GM21529 (cell line): Measurements from ENCODE around the gene CGN.
"Not testable (repeated sequence)": the region's sequence is repeated elsewhere in the genome, so short reads cannot be mapped to it uniquely, and the experiment has no call there.

Experiments used
- ATAC-seq: cut with Tn5 transposase; IDR thresholded peaks from one replicate; pipeline ENCODE4 v1.9.1; 2021; ENCODE audit not compliant: unreplicated experiment

The CGN gene

DNA sequence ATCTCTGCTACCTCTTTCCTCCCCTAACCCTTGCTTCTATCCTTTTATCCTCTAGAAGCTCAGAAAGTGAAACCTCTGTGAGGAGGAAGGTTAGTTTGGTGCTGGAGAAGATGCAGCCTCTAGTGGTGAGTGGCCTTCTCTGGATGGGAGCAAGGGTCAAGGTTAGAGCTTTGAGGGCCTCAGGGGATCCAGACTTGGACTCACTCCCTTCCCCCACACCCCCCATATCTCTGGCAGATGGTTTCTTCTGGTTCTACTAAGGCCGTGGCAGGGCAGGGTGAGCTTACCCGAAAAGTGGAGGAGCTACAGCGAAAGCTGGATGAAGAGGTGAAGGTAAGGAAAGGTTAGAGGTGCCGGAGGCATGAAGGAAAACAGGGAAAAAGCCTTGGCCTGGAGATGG lies 9.2 kb downstream of the CGN start:
- no peak for ATAC-seq

DNA sequence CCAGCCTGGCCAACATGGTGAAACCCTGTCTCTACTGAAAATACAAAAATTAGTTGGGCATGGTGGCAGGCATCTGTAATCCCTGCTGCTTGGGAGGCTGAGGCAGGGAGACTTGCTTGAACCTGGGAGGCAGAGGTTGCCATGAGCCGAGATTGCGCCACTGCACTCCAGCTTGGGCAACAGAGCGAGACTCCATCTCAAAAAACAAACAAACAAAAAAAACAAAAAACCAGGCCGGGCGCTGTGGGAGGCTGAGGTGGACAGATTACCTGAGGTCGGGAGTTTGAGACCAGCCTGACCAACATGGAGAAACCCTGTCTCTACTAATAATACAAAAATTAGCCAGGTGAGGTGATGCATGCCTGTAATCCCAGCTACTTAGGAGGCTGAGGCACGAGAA lies 11.2 kb downstream of the CGN start:
- not testable (repeated sequence) for ATAC-seq

DNA sequence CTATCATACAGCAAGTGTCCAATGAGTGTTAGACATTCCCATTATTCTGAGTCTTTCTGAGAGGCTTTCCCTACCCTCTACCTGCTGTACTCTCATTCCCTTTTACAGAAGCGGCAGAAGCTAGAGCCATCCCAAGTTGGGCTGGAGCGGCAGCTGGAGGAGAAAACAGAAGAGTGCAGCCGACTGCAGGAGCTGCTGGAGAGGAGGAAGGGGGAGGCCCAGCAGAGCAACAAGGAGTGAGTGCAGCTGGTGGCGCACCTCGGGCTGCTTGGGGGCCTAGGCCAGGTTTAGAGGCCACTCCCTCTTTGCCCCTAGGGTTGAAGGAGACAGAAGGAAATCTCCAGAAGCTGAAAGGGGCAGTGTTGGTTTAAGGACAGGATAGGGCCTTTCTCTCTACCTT lies 12.1 kb downstream of the CGN start:
- ATAC-seq = no peak

DNA sequence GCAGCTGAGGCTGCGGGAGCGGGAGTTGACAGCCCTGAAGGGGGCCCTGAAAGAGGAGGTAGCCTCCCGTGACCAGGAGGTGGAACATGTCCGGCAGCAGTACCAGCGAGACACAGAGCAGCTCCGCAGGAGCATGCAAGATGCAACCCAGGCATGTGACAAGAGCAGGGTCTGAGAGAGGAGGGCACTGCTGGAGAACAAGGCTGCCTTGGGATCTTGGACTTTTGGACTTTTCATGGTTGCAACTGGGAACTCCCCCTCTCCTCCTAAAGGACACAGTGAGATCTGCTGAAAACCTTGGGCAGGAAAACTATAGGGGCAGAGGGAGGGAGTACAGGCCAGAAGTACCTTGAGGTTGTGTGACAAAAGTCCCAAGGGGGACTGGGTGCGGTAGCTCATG lies 13.5 kb downstream of the CGN start:
- ATAC-seq = no peak

DNA sequence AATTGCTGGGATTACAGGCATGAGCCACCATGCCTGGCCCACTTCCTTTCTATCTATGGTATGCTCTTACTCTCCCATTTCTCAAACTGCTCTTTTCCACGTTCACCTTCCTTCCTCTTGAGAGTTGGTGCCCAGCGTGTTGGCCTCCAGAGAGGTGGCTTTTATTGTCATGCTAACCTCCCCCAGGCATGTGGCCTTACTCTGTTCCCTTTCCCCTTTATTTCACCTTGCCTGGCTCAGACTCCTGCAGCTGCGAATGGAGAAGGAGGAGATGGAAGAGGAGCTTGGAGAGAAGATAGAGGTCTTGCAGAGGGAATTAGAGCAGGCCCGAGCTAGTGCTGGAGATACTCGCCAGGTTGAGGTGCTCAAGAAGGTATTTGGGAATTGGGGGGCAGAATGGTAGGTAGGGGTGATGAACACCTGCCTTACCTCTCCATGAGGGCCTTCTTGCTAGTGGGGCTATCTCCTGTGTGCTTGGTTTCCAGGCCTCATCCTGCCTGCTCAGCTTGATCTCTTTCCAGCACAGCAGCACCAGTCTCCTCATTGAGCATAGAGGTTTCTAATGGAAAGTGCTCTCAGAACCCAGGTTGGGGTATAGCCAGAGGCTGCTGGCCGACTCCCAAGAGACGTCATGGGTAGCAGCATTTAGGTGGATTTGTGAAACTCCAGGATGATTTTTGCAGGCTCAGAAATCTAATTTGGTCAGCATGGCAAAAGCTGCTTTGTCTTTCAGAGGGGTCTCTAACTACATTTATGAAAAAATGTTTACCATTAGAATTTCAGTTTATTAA lies 15.7 kb downstream of the CGN start:
- no peak for ATAC-seq

DNA sequence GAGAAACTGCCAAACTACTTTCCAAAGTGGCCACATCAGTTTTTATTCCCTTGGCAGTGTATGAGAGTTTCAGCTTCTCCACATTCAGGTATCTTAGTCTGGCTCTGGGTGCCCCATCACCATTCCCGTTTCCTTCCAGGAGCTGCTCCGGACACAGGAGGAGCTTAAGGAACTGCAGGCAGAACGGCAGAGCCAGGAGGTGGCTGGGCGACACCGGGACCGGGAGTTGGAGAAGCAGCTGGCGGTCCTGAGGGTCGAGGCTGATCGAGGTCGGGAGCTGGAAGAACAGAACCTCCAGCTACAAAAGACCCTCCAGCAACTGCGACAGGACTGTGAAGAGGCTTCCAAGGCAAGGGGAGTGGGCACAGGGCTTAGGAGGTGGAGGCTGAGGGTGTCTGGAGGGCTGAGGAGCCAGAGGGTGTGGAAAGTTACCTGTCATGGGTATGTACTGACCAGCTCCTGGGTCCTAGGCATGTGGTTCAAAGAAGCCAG lies 18.1 kb downstream of the CGN start:
- ATAC-seq = no peak

DNA sequence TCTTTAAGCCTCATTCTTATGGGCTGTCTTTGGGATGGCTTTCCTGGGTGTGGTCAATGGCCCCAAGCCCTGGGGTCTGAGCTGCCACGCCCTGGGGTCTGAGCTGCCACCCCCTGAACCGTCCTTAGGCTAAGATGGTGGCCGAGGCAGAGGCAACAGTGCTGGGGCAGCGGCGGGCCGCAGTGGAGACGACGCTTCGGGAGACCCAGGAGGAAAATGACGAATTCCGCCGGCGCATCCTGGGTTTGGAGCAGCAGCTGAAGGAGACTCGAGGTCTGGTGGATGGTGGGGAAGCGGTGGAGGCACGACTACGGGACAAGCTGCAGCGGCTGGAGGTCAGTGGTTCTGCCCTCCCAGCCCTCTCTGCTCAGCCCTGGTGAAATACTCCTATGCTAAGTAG lies 18.6 kb downstream of the CGN start:
- ATAC-seq = no peak

DNA sequence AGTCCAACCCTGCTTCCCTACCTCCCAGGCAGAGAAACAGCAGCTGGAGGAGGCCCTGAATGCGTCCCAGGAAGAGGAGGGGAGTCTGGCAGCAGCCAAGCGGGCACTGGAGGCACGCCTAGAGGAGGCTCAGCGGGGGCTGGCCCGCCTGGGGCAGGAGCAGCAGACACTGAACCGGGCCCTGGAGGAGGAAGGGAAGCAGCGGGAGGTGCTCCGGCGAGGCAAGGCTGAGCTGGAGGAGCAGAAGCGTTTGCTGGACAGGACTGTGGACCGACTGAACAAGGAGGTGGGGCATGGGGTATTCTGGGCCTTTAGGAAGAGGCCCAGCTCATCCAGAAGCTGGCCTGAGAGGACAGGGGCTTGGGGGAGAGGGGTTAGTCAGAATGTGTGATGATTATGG lies 19.3 kb downstream of the CGN start:
- no peak for ATAC-seq

DNA sequence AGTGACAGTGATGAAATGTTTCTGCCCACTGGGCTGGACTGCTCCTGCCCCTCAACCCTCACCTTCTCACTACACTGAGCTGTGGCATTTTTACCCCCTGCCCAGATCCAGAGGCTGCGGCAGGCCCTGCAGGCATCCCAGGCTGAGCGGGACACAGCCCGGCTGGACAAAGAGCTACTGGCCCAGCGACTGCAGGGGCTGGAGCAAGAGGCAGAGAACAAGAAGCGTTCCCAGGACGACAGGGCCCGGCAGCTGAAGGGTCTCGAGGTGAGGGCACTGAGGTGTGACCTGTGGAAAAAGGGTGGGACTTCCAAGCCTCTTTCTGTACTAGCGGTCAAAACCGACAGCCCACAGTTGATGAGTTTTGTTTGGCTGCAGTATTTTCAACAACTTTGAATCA lies 22.7 kb downstream of the CGN start:
- ATAC-seq = no peak

DNA sequence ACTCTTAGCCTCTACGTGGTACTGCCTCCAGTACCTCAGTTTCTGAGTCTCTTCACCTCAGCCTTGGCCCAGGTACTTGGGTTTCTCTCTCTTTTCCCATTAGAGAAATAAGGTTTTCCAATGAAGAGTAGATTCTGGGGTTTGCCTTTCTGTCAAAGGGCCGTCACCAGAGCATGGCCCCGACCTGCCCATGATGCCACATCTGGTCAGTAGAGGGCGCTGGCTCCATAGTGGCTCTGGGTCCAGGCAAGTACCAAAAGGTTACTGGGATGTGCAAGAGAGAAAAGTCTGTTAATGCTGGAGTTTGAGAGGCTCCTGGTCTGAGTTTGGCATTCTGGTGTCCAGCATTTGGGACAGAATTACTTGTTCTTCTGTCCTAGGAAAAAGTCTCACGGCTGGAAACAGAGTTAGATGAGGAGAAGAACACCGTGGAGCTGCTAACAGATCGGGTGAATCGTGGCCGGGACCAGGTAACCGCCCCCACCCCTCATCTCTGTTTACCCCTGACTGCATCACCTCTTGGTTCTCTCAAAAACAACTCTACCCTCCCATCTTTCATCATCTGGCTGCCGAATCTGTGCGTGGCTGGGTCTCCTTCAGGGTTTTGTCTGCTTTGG lies 23.6 kb downstream of the CGN start:
- no peak for ATAC-seq

DNA sequence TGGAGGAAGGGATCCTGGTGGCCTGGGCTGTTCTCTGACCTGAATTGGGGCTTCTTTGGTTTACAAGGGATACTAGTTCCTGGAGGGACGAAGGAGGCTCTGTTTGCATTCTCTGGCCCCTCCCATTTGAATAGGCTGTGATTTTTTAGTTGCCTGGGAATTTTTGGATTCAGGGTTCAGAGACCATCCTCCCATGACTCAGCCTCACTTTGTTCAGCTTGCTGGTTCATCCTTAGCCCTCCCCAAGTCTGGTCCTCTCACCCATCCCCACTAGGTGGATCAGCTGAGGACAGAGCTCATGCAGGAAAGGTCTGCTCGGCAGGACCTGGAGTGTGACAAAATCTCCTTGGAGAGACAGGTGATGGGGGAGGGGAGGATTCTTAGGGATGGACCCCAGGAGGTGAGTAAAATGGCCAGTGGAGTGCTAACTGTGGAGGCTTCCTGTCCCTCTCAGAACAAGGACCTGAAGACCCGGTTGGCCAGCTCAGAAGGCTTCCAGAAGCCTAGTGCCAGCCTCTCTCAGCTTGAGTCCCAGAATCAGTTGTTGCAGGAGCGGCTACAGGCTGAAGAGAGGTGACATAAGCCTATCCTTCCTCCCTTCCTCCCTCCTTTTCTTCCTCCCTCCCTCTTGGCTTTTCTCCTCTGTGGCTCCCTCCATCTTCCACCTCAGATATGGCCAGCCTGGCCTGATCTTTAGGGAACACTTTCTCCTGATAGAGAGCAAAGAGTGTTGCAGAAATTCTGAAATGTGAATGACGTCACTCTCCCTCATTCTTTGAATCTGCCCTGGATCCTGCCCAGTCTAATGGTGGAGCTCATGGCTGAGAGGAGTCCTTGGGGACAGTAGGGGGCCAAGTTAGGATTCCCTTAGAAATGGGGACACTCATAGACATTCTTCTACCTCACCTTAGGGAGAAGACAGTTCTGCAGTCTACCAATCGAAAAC lies 24.4 kb downstream of the CGN start:
- ATAC-seq = no peak

DNA sequence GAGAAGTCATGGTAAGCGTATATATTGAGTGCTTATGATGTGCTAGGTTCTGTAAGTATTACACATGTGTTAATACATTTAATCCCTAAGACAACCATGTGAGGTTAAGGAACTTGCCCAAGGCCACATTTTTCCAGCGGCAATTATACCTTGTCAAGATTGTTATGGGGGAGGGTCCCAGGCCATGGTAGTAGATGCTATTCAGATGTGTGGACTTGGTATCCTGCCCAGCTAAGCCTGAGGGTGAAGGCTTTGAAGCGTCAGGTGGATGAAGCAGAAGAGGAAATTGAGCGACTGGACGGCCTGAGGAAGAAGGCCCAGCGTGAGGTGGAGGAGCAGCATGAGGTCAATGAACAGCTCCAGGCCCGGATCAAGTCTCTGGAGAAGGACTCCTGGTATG lies 25.3 kb downstream of the CGN start:
- ATAC-seq = no peak

DNA sequence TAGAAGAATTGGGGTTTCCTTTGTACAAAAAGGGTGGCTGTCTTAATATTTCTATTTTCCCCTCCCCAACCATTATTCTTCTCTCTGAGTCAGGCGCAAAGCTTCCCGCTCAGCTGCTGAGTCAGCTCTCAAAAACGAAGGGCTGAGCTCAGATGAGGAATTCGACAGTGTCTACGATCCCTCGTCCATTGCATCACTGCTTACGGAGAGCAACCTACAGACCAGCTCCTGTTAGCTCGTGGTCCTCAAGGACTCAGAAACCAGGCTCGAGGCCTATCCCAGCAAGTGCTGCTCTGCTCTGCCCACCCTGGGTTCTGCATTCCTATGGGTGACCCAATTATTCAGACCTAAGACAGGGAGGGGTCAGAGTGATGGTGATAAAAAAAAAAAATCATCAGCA lies 25.9 kb downstream of the CGN start:
- no peak for ATAC-seq

DNA sequence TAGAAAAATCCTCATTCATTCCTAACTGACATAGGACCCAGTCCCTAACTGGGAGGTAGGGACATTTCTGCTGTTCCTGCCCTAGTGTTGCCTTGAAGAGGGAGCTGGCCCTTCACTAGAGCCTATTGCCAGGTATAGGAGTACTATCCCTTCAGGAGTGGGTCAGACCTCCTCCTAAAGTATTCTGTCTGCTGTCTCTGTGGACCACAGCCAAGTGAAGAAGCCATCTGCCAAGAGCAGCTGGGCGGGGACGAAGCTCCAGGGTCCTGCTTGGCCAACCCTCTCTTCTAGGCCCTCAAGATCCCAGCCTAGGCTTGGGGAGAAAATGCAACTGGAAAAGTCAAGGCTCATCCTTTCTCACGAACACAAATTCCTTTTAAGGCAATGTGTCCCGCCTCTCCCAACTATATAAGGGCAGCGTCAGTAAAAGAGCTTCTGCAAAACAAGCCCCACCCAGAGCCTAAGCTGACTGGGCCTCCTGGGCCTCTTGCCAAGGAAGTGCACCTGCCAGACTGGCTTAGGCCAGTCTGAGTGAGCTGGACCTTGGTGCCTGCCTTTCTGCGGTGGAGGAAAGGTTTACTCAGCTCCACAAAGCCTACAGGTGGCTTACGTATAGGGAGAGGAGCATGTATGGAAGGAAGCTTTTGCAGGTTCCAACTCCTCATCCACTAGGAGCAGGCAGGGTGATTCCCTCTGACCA lies 28.3 kb downstream of the CGN start:
- ATAC-seq = peak; percentile 57

DNA sequence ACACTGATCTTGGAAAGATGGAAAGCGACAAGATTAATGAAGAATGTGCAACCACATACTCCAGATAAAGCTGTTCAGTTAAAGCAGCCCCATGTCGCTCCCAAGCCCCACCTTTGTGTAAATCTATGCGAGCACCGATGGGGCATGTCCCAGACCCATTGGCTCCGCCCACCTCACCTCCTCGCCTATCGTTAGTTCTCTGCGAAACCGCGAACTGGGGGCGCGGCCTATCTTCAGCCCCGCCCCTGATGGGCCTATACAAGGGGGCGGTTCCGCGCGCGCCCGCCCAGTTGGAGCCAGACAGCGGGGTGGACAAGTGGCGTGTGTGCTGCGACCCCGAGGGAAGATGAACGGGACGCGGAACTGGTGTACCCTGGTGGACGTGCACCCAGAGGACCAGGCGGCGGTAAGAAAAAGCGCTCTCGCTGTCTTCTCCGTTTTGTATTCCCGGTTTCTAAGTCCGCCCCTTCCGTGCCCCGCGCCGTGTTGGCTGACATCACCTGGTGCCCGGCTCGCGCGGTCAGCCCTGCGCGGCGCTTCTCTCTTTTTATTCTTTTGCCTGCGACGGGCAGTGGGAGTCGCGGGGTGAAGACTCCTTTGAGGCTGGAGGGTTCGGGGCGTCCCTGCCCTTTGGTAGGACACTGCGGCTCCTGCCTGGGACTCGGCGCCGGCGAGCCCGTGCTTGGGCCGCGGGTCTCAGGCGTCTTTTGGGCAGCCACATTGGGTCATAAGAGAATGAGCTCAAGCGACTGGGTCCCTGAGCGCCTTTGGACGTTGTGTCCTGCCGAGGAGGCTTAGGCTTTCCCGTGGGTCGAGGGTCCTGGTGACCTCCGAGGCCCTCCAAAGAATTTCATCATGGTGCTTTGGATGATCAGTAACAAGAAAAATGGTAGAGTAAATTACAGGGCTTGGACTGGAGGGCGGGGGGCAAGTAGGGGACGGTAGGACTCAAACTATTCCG lies 29.1 kb downstream of the CGN start, which contains the start of gene TUFT1:
Gene TUFT1 (plus strand): TSS at position 289 of the 961 bp plus-strand sequence. CDS start 58 bp downstream, at position 347.
- ATAC-seq = peak; percentile 94

DNA sequence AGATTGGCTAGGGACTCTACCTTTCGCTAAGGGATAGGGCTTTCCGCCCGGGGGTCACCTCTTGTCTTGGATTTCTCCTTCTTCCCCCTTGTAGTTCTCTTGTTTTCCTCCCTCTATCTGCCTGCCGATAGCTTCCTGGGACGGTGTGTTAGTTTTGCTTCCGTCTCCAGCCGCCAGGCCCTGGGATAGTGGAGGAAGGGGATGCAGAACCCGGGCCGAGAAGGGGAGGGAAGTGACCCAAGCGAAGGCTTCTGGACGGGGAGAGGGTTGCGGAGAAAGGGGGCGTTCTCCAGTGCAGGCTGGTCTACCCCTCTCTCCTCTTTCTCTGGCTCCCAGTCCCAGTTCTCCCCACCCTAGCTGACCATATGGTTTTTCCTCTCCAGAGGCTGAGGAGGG lies 29.8 kb downstream of the CGN start:
- ATAC-seq = no peak

DNA sequence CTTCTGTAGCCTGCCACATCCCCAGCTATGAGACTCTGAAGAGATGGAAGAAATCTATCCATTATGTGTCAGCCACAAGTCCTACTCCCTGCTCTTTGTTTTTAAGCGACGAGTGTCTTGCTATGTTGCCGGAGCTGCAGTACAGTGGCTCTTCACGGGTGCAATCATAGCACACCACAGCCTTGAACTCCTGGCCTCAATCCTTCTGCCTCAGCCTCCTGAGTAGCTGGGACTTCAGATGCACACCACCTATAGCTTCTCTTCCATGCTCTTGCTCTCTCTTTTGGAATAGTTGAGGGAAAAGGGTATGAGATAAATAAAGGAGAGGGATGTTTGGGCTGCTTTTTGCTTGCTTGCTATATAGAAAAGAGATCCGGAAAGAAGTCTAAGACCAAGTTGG lies 30.6 kb downstream of the CGN start:
- ATAC-seq = no peak

DNA sequence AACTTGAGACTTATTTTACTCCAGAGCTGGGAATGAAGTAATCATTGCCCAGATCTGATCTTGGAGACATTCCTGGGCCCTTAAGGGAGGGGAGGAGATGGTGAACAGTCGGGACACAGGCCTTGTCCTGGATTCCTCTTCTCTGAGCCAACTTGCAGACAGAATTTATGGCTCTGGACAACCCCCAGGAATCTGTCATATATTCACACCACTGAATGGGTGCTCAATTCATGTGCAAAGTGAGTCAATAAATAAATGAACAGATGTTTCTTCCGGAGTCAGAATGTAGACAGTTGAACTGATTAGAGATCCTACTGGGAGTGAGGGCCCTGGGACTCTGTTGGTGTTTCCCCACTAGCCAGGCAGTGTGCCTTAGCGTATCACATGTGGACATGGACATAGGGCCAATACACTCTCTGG lies 31.5 kb downstream of the CGN start:
- ATAC-seq = no peak

DNA sequence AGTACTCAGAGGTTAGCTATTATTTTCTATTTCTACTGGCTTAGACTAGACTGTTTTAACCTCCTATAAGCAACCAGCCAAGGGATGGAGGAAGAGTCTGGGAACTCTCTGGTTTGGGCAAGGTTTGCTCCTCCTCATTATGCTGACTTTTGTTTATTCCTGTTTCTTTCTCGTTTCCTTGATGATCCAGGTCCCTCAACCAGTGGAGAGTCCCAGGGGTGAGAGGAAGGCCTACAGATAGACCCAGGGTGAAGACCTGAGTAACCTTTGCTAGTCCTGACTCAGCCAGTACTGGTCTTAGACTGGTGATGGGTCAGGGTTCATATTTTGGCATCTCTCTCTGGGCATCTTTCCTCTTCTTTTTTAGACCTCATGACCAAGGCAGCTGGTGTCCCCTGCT lies 34.4 kb downstream of the CGN start:
- ATAC-seq = no peak
